ENCODE measurements around the gene BCKDK. TPM values are rescaled to one million over a fixed set of nuclear protein-coding genes. Genes with fewer than 3 reads are reported as not detected.

The BCKDK gene
- total and polyA plus RNA-seq, 2 of the 13 experiments (the other 11 are each of a cell fraction or from before 2014, with no cell fraction given) = 24.9 to 42.6 TPM

GRCh38 chr16:31142109-31143010 is 34.2 kb downstream of the BCKDK start (continued):
- TF ChIP-seq ZNF674 (CRISPR knock-in tag; IDR thresholded peaks at IDR 0.05; ENCODE audit: low read depth) (peak; percentile 84; the same call in 1 of the 2 replicates), ELF4 (CRISPR knock-in tag; IDR thresholded peaks at IDR 0.05; ENCODE audit: borderline replicate concordance) (peak; percentile 55; the same call in 1 of the 2 replicates), DRAP1 (CRISPR knock-in tag; IDR thresholded peaks at IDR 0.05) (peak; percentile 82), ZNF761 (CRISPR knock-in tag; conservative IDR thresholded peaks at IDR 0.05) (peak; percentile 51; the same call in 1 of the 2 replicates), ZNF337 (CRISPR knock-in tag; IDR thresholded peaks at IDR 0.05; ENCODE audit: borderline replicate concordance, low read depth) (peak; percentile 57; the same call in 1 of the 2 replicates), ZNF317 (CRISPR knock-in tag; IDR thresholded peaks at IDR 0.05) (peak; percentile 64), ASH2L (IDR thresholded peaks at IDR 0.05; ENCODE audit: insufficient read length, low read depth, low read length) (peak; percentile 65), ZNF777 (CRISPR knock-in tag; IDR thresholded peaks at IDR 0.05) (peak; percentile 52), ZNF138 (CRISPR knock-in tag; IDR thresholded peaks at IDR 0.05; ENCODE audit: low read depth) (peak; percentile 94), MIXL1 (CRISPR knock-in tag; IDR thresholded peaks at IDR 0.05) (peak; percentile 48; the same call in 1 of the 2 replicates), IKZF5 (CRISPR knock-in tag; IDR thresholded peaks at IDR 0.05) (peak; percentile 70), NFATC3 (CRISPR knock-in tag; IDR thresholded peaks at IDR 0.05) (0 out of 2 replicates have a peak, but pooled peaks have one; percentile 69), ZFP41 (CRISPR knock-in tag; IDR thresholded peaks at IDR 0.05; ENCODE audit: borderline replicate concordance) (peak; percentile 28; the same call in 1 of the 2 replicates), ZBTB33 (CRISPR knock-in tag; IDR thresholded peaks at IDR 0.05) (peak; percentile 71), ZNF292 (CRISPR knock-in tag; IDR thresholded peaks at IDR 0.05; ENCODE audit: borderline replicate concordance, low read depth) (0 out of 2 replicates have a peak, but pooled peaks have one; percentile 53), CCDC6 (CRISPR knock-in tag; IDR thresholded peaks at IDR 0.05) (0 out of 2 replicates have a peak, but pooled peaks have one; percentile 52), ZNF503 (CRISPR knock-in tag; IDR thresholded peaks at IDR 0.05) (no peak), ZSCAN25 (CRISPR knock-in tag; IDR thresholded peaks at IDR 0.05) (peak; percentile 75; the same call in 1 of the 2 replicates), ZNF605 (CRISPR knock-in tag; IDR thresholded peaks at IDR 0.05) (peak; percentile 73), TAF15 (IDR thresholded peaks at IDR 0.05; ENCODE audit: low read depth, low read length, poor library complexity, severe bottlenecking) (no peak), IRX3 (CRISPR knock-in tag; IDR thresholded peaks at IDR 0.05; ENCODE audit: borderline replicate concordance, low read depth) (peak; percentile 87; the same call in 1 of the 2 replicates), ZBTB42 (CRISPR knock-in tag; IDR thresholded peaks at IDR 0.05) (0 out of 2 replicates have a peak, but pooled peaks have one; percentile 21), AHR (CRISPR knock-in tag; IDR thresholded peaks at IDR 0.05) (peak; percentile 88; the same call in 1 of the 2 replicates)
